Endodermal cell (in vitro differentiated cells): ENCODE data around the gene MAD2L1BP. TPM values are rescaled to one million over a fixed set of nuclear protein-coding genes. Genes with fewer than 3 reads are reported as not detected.

Experiments used
- DNase-seq: peaks from one replicate; pipeline ENCODE4 v3.0.0-alpha.2; 2017
- H3K27ac ChIP-seq: 2 replicates; pipeline ENCODE4 v1.5.1; 2013; ENCODE audit warnings: mild to moderate bottlenecking, low read depth, low read length, moderate library complexity
- H3K27me3 ChIP-seq: 2 replicates; pipeline ENCODE4 v1.6.1; 2013; ENCODE audit warnings: mild to moderate bottlenecking, low read length, moderate library complexity; ENCODE audit not compliant: insufficient read depth, control insufficient read depth, poor library complexity, severe bottlenecking
- H3K36me3 ChIP-seq: 2 replicates; pipeline ENCODE4 v1.7.0; 2013; ENCODE audit warnings: mild to moderate bottlenecking, low read length, moderate library complexity; ENCODE audit not compliant: control insufficient read depth, insufficient read depth
- H3K4me1 ChIP-seq: one replicate; pipeline ENCODE4 v1.7.0; 2013; ENCODE audit warnings: low read length; ENCODE audit not compliant: control insufficient read depth, insufficient read depth
- H3K4me3 ChIP-seq: 2 replicates; pipeline ENCODE4 v1.5.1; 2013; ENCODE audit warnings: mild to moderate bottlenecking, low read length, moderate library complexity
- H3K9ac ChIP-seq: 2 replicates; pipeline ENCODE4 v1.6.1; 2013; ENCODE audit warnings: mild to moderate bottlenecking, low read length, moderate library complexity; ENCODE audit not compliant: poor library complexity, severe bottlenecking; ENCODE audit errors: extremely low read depth
- H3K9me3 ChIP-seq: 2 replicates; pipeline ENCODE4 v1.6.1; 2013; ENCODE audit warnings: mild to moderate bottlenecking, low read length, moderate library complexity; ENCODE audit not compliant: control insufficient read depth
- H3K27ac Mint-ChIP-seq: 2 replicates; pipeline ENCODE4 v1.8.0; 2020; ENCODE audit warnings: mixed read lengths
- H3K27me3 Mint-ChIP-seq: 2 replicates; pipeline ENCODE4 v1.8.0; 2021; ENCODE audit warnings: mild to moderate bottlenecking, mixed read lengths; ENCODE audit not compliant: insufficient read depth
- H3K36me3 Mint-ChIP-seq: 2 replicates; pipeline ENCODE4 v1.8.0; 2020; ENCODE audit warnings: low read depth, mixed read lengths
- H3K4me1 Mint-ChIP-seq: 2 replicates; pipeline ENCODE4 v1.8.0; 2020; ENCODE audit warnings: mixed read lengths
- H3K4me3 Mint-ChIP-seq: 2 replicates; pipeline ENCODE4 v1.8.0; 2020; ENCODE audit warnings: mild to moderate bottlenecking, moderate library complexity, mixed read lengths
- H3K9me3 Mint-ChIP-seq: 2 replicates; pipeline ENCODE4 v1.8.0; 2020; ENCODE audit warnings: mild to moderate bottlenecking, mixed read lengths
- CTCF ChIP-seq: fragments of 200-600 bp; sonication (generic); conservative IDR thresholded peaks from 2 replicates; pipeline ENCODE4 v1.5.0; 2021; ENCODE audit warnings: antibody characterized with exemption, mild to moderate bottlenecking
- WGBS, 2 experiments: methylation state at CpG; one replicate each; pipeline versions ENCODE4 v1.1.5 to v1.1.7; 2013; ENCODE audit warnings: missing lambda C conversion rate in 2 of 2, mixed read lengths in 1 of 2; ENCODE audit not compliant: insufficient coverage in 1 of 2, insufficient read length in 1 of 2; 5-methylcytosine and 5-hydroxymethylcytosine counted together
- total RNA-seq, 2 donors: library from RNA; stranded (reverse); fragmentation: NEBNext Ultra II Directional in 1 of 2; extraction: Animal tissue kit (Norgen Biotek cat#: 25700) in 1 of 2; gene quantifications; 2 replicates in 1 of 2; 3 replicates in 1 of 2; pipeline ENCODE4 v1.2.1, GENCODE V29; 2021

Gene MAD2L1BP
- total RNA-seq, 2 donors from 2014 or later, result 32.7 to 41.5 TPM

GRCh38 chr6:43669050-43669921, 33.6 kb downstream of the MAD2L1BP start:
- Mint-ChIP-seq H3K4me3 (no peak overlapping the region), H3K4me1 (peaks cover 36% of the 10 kb centered on the region), H3K27ac (peak overlapping the region; percentile 84), H3K36me3 (peaks cover 23% of the 10 kb centered on the region), H3K27me3 (peaks cover 2% of the 10 kb centered on the region), H3K9me3 (no peaks in the 10 kb centered on the region)
- WGBS, 2 experiments, result 82 to 91% methylated on average over 13 to 15 of the region's 15 CpGs
- H3K36me3 ChIP-seq, result peaks cover 31% of the 10 kb centered on the region
- peaks cover 18% of the 10 kb centered on the region for H3K4me1 ChIP-seq
- peak; percentile 64 for DNase-seq
- peak overlapping the region; percentile 61 for H3K27ac ChIP-seq
- TF ChIP-seq CTCF, result no peak
- no peaks in the 10 kb centered on the region for H3K9me3 ChIP-seq
- no peak overlapping the region for H3K4me3 ChIP-seq
- H3K9ac ChIP-seq, result no peak overlapping the region
- H3K27me3 ChIP-seq, result no peaks in the 10 kb centered on the region

GRCh38 chr6:43669922-43670622, 34.4 kb downstream of the MAD2L1BP start:
- peak overlapping the region; percentile 62 for H3K27ac Mint-ChIP-seq
- Histone ChIP-seq H3K9me3 (no peaks in the 10 kb centered on the region), H3K27ac (peak overlapping the region; percentile 61), H3K4me1 (peaks cover 18% of the 10 kb centered on the region), H3K4me3 (no peak overlapping the region), H3K27me3 (no peaks in the 10 kb centered on the region), H3K9ac (no peak overlapping the region), H3K36me3 (peaks cover 39% of the 10 kb centered on the region)
- no peaks in the 10 kb centered on the region for H3K27me3 Mint-ChIP-seq
- H3K4me3 Mint-ChIP-seq, result no peak overlapping the region
- H3K4me1 Mint-ChIP-seq, result peaks cover 36% of the 10 kb centered on the region
- no peaks in the 10 kb centered on the region for H3K9me3 Mint-ChIP-seq
- no peak for TF ChIP-seq CTCF
- 94 to 100% methylated on average over 4 to 6 of the region's 6 CpGs for WGBS, 2 experiments
- H3K36me3 Mint-ChIP-seq, result peaks cover 31% of the 10 kb centered on the region
- DNase-seq, result no peak

GRCh38 chr6:43670623-43670986, 35.0 kb downstream of the MAD2L1BP start:
- H3K36me3 ChIP-seq, result peaks cover 44% of the 10 kb centered on the region
- peak overlapping the region; percentile 62 for H3K27ac Mint-ChIP-seq
- H3K27me3 Mint-ChIP-seq, result no peaks in the 10 kb centered on the region
- no peak overlapping the region for H3K4me3 ChIP-seq
- H3K9me3 Mint-ChIP-seq, result no peaks in the 10 kb centered on the region
- H3K27ac ChIP-seq, result no peak overlapping the region
- DNase-seq, result no peak
- H3K9ac ChIP-seq, result no peak overlapping the region
- peaks cover 36% of the 10 kb centered on the region for H3K4me1 Mint-ChIP-seq
- WGBS, 2 experiments, result 96 to 100% methylated on average over 4 to 6 of the region's 6 CpGs
- no peaks in the 10 kb centered on the region for H3K27me3 ChIP-seq
- H3K36me3 Mint-ChIP-seq, result peaks cover 36% of the 10 kb centered on the region
- TF ChIP-seq CTCF, result no peak
- no peak overlapping the region for H3K4me3 Mint-ChIP-seq
- H3K4me1 ChIP-seq, result peaks cover 18% of the 10 kb centered on the region
- H3K9me3 ChIP-seq, result no peaks in the 10 kb centered on the region
